NCI-H510A treated with DMSO at 0.1 percent for 48 hours (cell line): ENCODE measurements around the gene BBS9.
"Not testable (repeated sequence)": the region's sequence is repeated elsewhere in the genome, so short reads cannot be mapped to it uniquely, and the experiment has no call there.

Experiments
- DNase-seq: peaks from one replicate; lab custom pipeline; 2025; lab: John Stamatoyannopoulos, UW

Gene BBS9

GRCh38 chr7:33500703-33501701 lies 371.6 kb downstream of the BBS9 start:
- DNase-seq: no peak

GRCh38 chr7:33503014-33503413 lies 373.6 kb downstream of the BBS9 start:
- no peak for DNase-seq

- DNase-seq: no peak
These were observed 374.4 kb downstream of the BBS9 start for GRCh38 chr7:33503736-33504135.

GRCh38 chr7:33504266-33504665 lies 374.9 kb downstream of the BBS9 start:
- no peak for DNase-seq

- DNase-seq: no peak
These were observed 379.8 kb downstream of the BBS9 start for GRCh38 chr7:33509206-33509605.

GRCh38 chr7:33511778-33512177 lies 382.4 kb downstream of the BBS9 start:
- DNase-seq: peak; percentile 28

- no peak for DNase-seq
These were observed 387.2 kb downstream of the BBS9 start for GRCh38 chr7:33516568-33516967.

- DNase-seq: no peak
These were observed 387.8 kb downstream of the BBS9 start for GRCh38 chr7:33517191-33517590.

- not testable (repeated sequence) for DNase-seq
These were observed 397.6 kb downstream of the BBS9 start for GRCh38 chr7:33527008-33527407.

GRCh38 chr7:33527613-33528012 lies 398.2 kb downstream of the BBS9 start:
- DNase-seq: not testable (repeated sequence)

GRCh38 chr7:33529070-33529469 lies 399.7 kb downstream of the BBS9 start:
- DNase-seq: no peak

- no peak for DNase-seq
These were observed 401.3 kb downstream of the BBS9 start for GRCh38 chr7:33530664-33531063.

GRCh38 chr7:33531888-33532287 lies 402.5 kb downstream of the BBS9 start:
- DNase-seq: no peak

- no peak for DNase-seq
These were observed 405.5 kb downstream of the BBS9 start for GRCh38 chr7:33534833-33535232.

- DNase-seq: no peak
These were observed 406.6 kb downstream of the BBS9 start for GRCh38 chr7:33535989-33536388.

- no peak for DNase-seq
These were observed 407.2 kb downstream of the BBS9 start for GRCh38 chr7:33536398-33537103.

GRCh38 chr7:33537104-33537477 lies 407.7 kb downstream of the BBS9 start:
- DNase-seq: no peak

- DNase-seq: no peak
These were observed 409.8 kb downstream of the BBS9 start for GRCh38 chr7:33539198-33539597.

- DNase-seq: no peak
These were observed 410.5 kb downstream of the BBS9 start for GRCh38 chr7:33539659-33540400.

- DNase-seq: peak; percentile 10
These were observed 418.5 kb downstream of the BBS9 start for GRCh38 chr7:33547880-33548279.

GRCh38 chr7:33550363-33550762 lies 421.0 kb downstream of the BBS9 start:
- DNase-seq: no peak

- DNase-seq: no peak
These were observed 421.6 kb downstream of the BBS9 start for GRCh38 chr7:33550979-33551378.
